Measurements from ENCODE around the gene ACOX3.

DNA sequence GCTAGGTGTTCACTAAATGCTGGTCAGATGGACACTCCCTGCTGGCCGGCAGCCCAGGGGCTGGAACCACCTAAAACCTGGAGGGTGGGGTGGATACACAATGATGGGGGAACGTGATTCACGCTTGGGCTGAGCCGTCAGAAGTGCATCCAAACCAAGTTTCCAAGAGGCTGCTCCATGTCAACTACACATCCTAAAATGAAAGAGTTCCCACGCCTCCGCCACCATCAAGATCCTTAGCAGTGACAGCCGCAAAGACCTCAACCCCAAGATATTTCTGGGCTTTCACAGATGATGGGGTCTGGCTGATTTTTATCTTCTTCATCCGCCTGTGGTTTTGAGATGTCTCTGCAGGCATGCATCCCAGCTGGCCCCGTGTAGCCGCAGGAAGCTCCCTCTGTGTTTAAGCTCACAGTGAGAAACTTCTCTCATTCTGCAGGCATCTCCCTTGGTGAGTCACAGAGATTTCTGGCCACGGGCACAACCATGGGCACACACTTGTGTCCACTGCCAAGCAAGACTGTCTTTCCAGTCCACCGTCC lies 86.5 kb downstream of the ACOX3 start:
- TF ChIP-seq JUND (IDR thresholded peaks at IDR 0.05; ENCODE audit: low read depth, low read length) (no peak), EZH2 (IDR thresholded peaks at IDR 0.05; ENCODE audit: borderline replicate concordance, control insufficient read depth, low read depth, low read length) (no peak), NRF1 (conservative IDR thresholded peaks at IDR 0.05; ENCODE audit: low read depth, low read length) (no peak), SIN3A (IDR thresholded peaks at IDR 0.05; ENCODE audit: low read depth, low read length) (no peak), NFXL1 (IDR thresholded peaks at IDR 0.05; ENCODE audit: borderline replicate concordance) (no peak)
- TF ChIP-seq, protein P1, sequence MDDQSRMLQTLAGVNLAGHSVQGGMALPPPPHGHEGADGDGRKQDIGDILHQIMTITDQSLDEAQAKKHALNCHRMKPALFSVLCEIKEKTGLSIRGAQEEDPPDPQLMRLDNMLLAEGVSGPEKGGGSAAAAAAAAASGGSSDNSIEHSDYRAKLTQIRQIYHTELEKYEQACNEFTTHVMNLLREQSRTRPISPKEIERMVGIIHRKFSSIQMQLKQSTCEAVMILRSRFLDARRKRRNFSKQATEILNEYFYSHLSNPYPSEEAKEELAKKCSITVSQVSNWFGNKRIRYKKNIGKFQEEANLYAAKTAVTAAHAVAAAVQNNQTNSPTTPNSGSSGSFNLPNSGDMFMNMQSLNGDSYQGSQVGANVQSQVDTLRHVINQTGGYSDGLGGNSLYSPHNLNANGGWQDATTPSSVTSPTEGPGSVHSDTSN (IDR thresholded peaks at IDR 0.05; ENCODE audit: insufficient replicate concordance, low read depth, low read length): no peak
- TF ChIP-seq, protein P2, sequence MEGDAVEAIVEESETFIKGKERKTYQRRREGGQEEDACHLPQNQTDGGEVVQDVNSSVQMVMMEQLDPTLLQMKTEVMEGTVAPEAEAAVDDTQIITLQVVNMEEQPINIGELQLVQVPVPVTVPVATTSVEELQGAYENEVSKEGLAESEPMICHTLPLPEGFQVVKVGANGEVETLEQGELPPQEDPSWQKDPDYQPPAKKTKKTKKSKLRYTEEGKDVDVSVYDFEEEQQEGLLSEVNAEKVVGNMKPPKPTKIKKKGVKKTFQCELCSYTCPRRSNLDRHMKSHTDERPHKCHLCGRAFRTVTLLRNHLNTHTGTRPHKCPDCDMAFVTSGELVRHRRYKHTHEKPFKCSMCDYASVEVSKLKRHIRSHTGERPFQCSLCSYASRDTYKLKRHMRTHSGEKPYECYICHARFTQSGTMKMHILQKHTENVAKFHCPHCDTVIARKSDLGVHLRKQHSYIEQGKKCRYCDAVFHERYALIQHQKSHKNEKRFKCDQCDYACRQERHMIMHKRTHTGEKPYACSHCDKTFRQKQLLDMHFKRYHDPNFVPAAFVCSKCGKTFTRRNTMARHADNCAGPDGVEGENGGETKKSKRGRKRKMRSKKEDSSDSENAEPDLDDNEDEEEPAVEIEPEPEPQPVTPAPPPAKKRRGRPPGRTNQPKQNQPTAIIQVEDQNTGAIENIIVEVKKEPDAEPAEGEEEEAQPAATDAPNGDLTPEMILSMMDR (IDR thresholded peaks at IDR 0.05 in 2 of 3, conservative IDR thresholded peaks at IDR 0.05 in 1 of 3; ENCODE audit: control insufficient read depth in 2 of 3, extremely low read depth in 1 of 3, insufficient read depth in 1 of 3, low read depth in 3 of 3, low read length in 3 of 3): no peak
